K562 (cell line): ENCODE data around the gene SLC39A7. TPM values are rescaled to one million over a fixed set of nuclear protein-coding genes. Genes with fewer than 3 reads are reported as not detected.
A peak's percentile ranks its signal among the peaks of the same experiment; 100 is the strongest.

Experiments
- FIP1L1 ChIP-seq: fragments of 200-400 bp; formaldehyde crosslinking; IDR thresholded peaks from 2 replicates; pipeline ENCODE4 v1.6.1; 2018; ENCODE audit warnings: mild to moderate bottlenecking, low read depth, low read length; ENCODE audit not compliant: poor library complexity, severe bottlenecking
- FOSL1 ChIP-seq: fragments of 200-800 bp; sonication (Bioruptor generic); conservative IDR thresholded peaks from 2 replicates; pipeline ENCODE4 v1.6.1; 2016; ENCODE audit warnings: missing genetic modification characterization, missing compliant biosample characterization
- HDGF ChIP-seq: fragments of 450-650 bp; IDR thresholded peaks from 2 replicates; pipeline ENCODE4 v1.6.1; 2016
- ID3 ChIP-seq, 2 experiments: fragments of 250-450 bp in 1 of 2; fragments of 450-650 bp in 1 of 2; sonication (Bioruptor Pico) in 1 of 2; IDR thresholded peaks; 2 replicates each; pipeline versions ENCODE4 v1.6.1 to v1.8.0; 2016 to 2021; ENCODE audit warnings: mild to moderate bottlenecking in 2 of 2, moderate library complexity in 2 of 2, missing compliant biosample characterization in 1 of 2, missing genetic modification characterization in 1 of 2
- NCOA4 ChIP-seq: fragments of 450-650 bp; IDR thresholded peaks from 2 replicates; pipeline ENCODE4 v1.6.1; 2018; ENCODE audit warnings: mild to moderate bottlenecking; ENCODE audit not compliant: partially characterized antibody
- NKRF ChIP-seq: fragments of 450-650 bp; IDR thresholded peaks from 2 replicates; pipeline ENCODE4 v1.6.1; 2016; ENCODE audit warnings: borderline replicate concordance
- ZBTB40 ChIP-seq, 2 experiments: fragments of 450-650 bp in 1 of 2; sonication (generic) in 1 of 2; formaldehyde crosslinking in 1 of 2; IDR thresholded peaks; 2 replicates each; pipeline versions ENCODE4 v1.7.1 to v1.9.0; 2016 to 2022; ENCODE audit warnings: inconsistent platforms in 1 of 2, mild to moderate bottlenecking in 1 of 2, missing genetic modification reagents in 1 of 2
- ZNF740 ChIP-seq, 3 experiments: fragments of 200-800 bp in 1 of 3; sonication (Bioruptor generic) in 1 of 3; sonication (generic) in 1 of 3; formaldehyde crosslinking in 1 of 3; IDR thresholded peaks; 2 replicates each; pipeline versions ENCODE4 v1.6.1 to v1.8.0; 2016 to 2022; ENCODE audit warnings: mild to moderate bottlenecking in 2 of 3, missing compliant biosample characterization in 2 of 3, missing genetic modification characterization in 2 of 3, missing genetic modification reagents in 1 of 3
- polyA plus RNA-seq, 8 experiments: library from polyadenylated mRNA; depleted of rRNA in 4 of 8; stranded (reverse) in 5 of 8; unstranded in 3 of 8; fragments of >200 nt; fragmentation: Nextera tagmentation in 2 of 8; fragmentation: Illumina TruSeq in 1 of 8; extraction: Ambion mirVana in 2 of 8; extraction: Trizol in 1 of 8; gene quantifications; 2 replicates each; pipeline versions ENCODE4 v1.2.1 to v1.2.3, GENCODE V29; 2011 to 2014; ENCODE audit warnings: inconsistent platforms in 1 of 8, missing spikeins in 1 of 8
- total RNA-seq, 7 experiments: library from RNA; depleted of rRNA in 6 of 7; stranded (reverse); fragments of >200 nt in 6 of 7; fragmentation: Illumina TruSeq in 2 of 7; extraction: Trizol in 2 of 7; gene quantifications; 2 replicates each; pipeline versions ENCODE4 v1.2.1 to v1.2.3, GENCODE V29; 2011 to 2021; ENCODE audit warnings: low replicate concordance in 1 of 7
- TF ChIP-seq, protein P1 (sequence below): fragments of 250-450 bp; sonication (Bioruptor Pico); IDR thresholded peaks from 2 replicates; pipeline ENCODE4 v1.4.0; 2020; ENCODE audit warnings: borderline replicate concordance
- TF ChIP-seq, protein P2 (sequence below): fragments of 250-450 bp; sonication (Bioruptor Pico); IDR thresholded peaks from 2 replicates; pipeline ENCODE4 v1.5.0; 2021

The SLC39A7 gene
- total and polyA plus RNA-seq, 9 of the 15 experiments (the other 6 are each of a cell fraction or from before 2014, with no cell fraction given): 21.7 to 169 (median 121) TPM

- TF ChIP-seq ZBTB40 (IDR thresholded peaks at IDR 0.05) (peak; percentile 76), ZBTB40 (CRISPR knock-in tag; IDR thresholded peaks at IDR 0.05) (no peak), NCOA4 (no peak), ID3 (CRISPR knock-in tag; IDR thresholded peaks at IDR 0.05) (no peak), ID3 (tag; IDR thresholded peaks at IDR 0.05) (peak; percentile 52; the same call in 1 of the 2 replicates), FOSL1 (peak; percentile 43; the same call in 1 of the 2 replicates), FIP1L1 (peak; percentile 9), HDGF (peak; percentile 16; the same call in 1 of the 2 replicates), ZNF740 (CRISPR knock-in tag; IDR thresholded peaks at IDR 0.05) (peak; percentile 9; the same call in 1 of the 2 replicates), ZNF740 (tag; IDR thresholded peaks at IDR 0.05) (no peak), NKRF (peak; percentile 70; the same call in 1 of the 2 replicates)
- TF ChIP-seq, protein P1, sequence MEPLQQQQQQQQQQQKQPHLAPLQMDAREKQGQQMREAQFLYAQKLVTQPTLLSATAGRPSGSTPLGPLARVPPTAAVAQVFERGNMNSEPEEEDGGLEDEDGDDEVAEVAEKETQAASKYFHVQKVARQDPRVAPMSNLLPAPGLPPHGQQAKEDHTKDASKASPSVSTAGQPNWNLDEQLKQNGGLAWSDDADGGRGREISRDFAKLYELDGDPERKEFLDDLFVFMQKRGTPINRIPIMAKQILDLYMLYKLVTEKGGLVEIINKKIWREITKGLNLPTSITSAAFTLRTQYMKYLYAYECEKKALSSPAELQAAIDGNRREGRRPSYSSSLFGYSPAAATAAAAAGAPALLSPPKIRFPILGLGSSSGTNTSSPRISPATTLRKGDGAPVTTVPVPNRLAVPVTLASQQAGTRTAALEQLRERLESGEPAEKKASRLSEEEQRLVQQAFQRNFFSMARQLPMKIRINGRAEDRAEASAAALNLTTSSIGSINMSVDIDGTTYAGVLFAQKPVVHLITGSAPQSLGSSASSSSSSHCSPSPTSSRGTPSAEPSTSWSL (CRISPR knock-in tag): 0 out of 2 replicates have a peak, but pooled peaks have one; percentile 48
- TF ChIP-seq, protein P2, sequence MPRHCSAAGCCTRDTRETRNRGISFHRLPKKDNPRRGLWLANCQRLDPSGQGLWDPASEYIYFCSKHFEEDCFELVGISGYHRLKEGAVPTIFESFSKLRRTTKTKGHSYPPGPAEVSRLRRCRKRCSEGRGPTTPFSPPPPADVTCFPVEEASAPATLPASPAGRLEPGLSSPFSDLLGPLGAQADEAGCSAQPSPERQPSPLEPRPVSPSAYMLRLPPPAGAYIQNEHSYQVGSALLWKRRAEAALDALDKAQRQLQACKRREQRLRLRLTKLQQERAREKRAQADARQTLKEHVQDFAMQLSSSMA: peak; percentile 16; the same call in 1 of the 2 replicates
These were observed 47.9 kb downstream of the SLC39A7 start (continued) for GRCh38 chr6:33248643-33248931.
